NCI-H524 treated with DMSO at 0.1 percent for 48 hours (cell line): ENCODE measurements around the gene TGM2.

Experiments used
- DNase-seq: peaks from one replicate; lab custom pipeline; 2025; lab: John Stamatoyannopoulos, UW

TGM2 gene

DNA sequence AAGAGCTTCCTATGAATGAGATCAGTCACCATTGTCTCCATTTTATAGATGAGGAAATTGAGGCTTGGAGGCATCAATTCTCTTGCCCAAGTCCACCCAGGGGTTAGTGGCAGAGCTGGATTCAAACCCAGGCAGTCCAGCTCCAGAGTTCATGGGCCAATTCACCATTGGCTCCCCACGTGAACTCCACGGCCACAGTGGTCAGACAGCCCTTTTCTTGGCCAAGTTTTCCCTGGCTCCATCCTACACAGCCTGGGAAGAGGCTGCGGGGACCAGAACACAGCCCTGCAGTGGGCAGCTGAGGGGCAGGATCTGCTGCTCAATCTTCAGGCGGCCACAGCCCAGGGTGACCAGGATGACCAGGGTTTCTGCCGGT, 20.5 kb downstream of the TGM2 start:
- no peak for DNase-seq

DNA sequence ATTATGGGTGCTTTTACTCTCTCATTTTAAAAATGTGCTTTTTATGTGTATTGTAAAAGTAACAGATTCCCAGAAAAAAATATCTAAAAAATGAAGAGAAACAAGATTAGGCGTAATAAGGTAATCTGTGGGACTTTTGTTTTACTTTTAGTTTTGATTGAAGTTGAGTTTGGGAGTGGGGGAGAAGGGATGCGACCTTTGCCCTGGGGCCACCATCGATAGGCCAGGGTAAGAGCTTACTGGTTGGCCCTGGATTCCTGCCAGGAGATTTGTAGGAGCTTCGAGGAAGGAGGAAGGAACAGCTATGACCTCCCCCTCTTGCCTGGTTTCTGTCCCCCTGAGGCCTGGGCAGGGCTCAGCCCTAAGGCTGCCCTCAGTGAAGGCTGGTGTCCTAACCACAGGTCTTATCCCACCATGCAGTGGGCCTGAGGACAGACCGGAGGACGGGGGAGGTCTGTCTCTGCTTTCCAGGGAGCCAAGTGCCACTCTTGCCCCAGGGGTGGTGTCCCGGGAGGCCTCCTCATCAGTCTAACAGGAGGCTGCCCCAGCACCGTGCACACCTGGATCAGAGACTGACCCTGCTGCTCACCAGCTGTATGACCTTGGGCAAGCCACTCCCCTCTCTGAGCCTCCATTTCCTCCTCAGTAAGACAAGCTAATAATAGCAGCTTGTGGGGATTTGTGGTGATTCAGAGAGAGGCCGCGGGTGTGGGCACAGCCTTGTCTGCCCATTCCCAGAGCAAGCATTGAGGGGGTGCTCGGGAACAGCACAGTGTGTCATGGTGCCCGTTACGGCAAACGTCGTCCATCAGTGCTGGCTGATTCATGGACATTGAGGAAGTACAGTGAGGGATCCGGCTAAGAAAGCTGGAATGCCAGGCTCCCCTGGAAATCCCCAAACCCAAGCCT, 21.2 kb downstream of the TGM2 start:
- no peak for DNase-seq

DNA sequence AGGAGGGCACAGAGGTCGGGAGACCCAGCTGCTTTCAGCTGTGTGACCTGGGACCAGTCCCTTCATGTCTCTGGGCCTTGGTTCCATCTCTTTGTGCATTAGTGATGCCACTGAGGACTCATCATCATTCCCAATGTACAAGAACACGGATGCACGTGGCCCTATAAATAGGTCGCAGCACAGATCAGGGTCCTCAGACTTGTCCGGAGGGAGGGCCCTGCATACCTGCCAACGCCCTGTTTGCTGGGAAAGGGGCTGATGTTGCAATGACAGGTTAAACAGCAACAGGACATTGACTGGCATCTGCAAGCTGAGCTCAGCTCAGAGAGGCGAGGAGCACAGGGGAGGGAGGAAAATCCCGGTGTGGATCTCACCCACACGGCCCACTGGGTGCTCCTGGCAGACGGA, 21.8 kb downstream of the TGM2 start:
- no peak for DNase-seq

DNA sequence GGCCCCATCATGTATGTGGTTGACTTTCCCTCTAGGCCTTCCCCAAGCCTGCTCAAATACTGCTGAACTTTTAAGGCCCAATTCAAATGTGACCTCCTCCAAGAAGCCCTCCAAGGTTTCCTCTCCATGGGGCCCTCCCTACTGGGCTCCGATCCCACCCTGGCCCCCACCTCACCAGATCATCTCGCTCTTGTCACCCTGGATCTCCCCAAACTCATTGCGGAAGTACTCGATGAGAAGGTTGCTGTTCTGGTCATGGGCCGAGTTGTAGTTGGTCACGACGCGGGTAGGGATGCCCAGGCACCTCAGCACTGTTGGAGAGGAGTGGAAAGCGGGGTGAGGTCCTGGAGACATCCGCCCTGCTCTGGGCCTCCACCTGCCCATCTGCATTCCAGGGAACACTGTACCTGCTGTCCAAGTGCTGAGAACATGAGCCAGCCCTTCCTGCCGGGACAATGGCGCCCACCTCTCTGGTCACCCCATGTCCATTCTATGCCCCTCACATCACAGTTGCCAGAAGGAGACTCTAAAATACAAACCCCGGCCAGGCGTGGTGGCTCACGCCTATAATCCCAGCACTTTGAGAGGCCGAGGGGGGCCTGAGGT, 23.1 kb downstream of the TGM2 start:
- no peak for DNase-seq

DNA sequence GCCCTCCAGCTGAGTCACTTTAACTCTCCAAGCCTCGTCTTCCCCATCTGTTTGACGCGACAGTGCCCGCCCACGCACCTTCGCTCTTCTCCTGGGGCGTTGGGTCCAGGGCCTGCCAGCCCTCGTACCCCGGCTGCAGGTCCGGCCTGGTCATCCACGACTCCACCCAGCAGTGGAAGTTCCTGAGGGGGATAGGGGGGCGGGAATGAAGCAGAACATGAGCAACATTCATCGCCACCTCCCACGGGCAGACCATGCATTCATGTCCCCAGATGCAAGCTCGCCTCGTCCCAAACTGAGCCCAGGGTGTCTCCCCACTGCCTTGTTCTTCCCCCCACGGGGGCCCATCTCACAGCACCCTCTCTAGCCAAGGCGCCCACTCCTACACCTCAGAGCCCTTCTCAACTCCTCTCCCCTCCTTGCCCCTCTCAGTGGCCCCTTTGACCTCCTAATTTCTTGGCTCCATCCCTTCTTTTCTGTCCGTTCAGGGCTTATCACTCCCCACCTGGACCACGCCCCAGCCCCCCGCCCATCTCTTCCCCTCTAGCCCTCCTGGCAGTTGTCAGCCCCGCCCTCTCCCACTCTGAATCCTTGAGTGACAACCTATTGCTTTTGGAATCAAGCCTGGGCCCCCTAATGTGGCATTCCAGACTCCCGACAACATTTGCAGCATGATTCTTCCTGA, 23.7 kb downstream of the TGM2 start:
- DNase-seq = no peak

DNA sequence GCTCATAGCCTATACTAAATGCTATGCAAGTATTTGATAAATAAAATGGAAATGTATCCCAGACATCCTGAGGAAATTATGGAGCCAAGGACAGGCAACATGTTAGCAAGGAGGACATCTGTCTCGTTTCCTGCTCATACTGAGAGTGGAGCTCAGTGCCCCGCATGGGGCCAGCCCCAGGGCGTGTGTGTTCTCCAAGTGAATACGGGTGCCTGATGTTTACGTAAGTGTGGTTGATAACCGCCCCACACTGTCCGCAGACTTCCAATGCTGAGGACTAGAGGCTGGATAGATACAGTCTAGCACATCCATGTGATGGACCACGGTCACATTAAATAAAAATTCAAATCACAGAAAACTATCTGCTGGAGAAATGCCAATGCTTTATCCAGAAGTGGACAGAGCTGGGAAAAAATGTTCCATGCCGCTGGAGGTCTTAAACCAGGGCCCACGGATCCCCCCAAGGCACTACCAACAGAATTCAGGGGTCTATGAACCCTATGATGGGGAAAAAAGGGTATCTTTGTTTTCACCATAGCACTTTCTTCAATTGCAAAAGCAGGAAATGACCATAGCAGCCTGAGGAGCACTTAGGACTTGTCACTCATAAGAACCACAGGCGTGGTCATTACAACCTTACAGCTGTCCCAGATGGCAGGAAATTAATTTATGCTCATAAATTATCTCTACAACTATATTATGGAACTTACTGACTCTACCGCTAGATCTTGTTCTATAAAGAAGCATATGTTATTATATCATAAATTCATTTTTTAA, 24.9 kb downstream of the TGM2 start:
- DNase-seq = peak; percentile 30

DNA sequence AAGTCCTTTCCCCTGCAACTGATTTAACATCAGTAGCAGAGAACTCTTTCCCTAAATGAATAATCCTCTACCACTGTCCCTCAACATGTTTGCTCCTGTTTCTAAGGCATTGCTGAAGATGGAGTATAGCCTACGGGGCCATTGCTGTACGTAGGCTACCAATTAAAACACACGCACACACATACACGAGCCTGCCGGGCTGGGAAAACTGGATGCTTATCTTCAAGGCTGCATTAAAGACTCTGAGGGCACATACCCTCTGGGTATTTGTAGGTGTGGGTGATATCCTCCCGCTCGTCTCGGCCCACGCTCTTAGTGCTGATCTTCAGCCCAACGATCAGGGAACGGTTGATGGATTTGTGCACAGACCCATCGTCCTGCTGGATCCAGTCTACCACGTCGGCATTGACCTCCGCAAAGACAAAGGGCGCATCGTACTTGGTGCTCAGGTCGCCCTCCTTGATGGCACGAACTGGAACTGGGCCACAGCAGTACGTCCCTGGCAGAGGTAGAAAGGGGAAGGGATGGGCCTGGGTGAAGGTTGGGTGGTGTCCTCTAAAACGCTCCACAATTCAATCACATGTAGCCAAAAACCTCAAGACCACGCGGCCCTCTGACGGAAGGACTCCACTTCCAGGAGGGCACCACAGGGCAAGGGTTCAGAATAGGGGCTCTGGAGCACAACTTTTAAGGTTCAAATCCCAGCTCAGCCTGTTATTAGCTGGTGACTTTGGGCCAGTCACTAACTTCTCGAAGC, 25.7 kb downstream of the TGM2 start:
- DNase-seq = no peak

DNA sequence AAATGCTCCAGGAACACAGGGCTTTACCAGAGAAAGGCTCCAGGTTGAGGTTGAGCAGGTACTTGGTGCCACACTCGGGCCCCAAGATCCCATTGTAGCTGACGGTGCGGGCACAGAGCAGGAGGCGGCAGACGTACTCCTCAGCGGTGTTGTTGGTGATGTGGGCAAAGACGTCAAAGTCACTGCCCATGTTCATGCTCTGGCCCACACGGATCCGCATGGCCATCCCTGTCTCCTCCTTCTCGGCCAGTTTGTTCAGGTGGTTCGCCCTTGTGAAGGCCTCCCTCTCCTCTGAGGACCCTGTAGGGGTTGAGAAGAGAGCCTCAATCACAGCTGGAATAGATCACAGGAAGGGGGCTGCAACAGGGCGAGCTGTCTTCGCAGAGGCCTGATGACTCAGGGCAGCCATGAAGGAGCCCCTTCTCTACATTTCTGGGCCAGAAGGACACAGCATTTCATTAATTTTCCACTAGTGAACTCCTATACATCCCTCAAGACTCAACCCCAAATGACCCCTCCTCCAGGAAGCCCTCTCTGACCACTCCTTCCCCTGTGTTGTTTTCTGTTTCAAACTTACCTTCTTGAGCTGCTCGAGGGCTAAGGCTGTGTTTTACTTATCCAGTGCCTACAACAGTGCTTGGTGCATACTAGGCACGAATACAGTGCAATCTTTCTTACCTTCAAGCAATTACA, 26.8 kb downstream of the TGM2 start:
- no peak for DNase-seq

DNA sequence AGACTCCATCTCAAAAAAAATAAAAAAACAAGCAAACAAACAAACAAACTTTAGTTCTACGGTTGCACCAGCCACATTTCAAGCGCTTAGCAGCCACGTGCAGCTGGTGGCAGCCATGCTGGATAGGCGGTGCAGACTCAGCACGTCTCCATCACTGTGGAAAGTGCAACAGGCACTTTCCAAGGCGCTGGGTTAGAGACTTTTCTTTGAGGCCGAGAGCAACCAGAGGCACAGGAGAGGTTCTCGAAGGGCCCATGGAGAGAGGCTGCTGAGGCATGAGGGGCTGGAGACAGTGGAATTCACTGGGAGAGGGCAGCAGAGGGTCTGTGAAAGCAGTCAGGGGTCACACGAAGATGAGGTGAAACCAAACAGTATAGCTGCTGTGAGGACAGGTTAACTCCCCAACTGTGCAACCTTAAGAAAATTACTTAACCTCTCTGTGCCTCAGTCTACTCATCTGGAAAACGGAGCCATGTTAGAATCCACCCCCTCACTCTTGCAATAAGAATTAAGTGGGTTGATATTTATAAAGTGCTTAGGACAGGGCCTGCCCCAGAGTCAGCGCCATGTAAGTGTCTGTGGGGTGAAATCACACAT, 27.5 kb downstream of the TGM2 start:
- no peak for DNase-seq

DNA sequence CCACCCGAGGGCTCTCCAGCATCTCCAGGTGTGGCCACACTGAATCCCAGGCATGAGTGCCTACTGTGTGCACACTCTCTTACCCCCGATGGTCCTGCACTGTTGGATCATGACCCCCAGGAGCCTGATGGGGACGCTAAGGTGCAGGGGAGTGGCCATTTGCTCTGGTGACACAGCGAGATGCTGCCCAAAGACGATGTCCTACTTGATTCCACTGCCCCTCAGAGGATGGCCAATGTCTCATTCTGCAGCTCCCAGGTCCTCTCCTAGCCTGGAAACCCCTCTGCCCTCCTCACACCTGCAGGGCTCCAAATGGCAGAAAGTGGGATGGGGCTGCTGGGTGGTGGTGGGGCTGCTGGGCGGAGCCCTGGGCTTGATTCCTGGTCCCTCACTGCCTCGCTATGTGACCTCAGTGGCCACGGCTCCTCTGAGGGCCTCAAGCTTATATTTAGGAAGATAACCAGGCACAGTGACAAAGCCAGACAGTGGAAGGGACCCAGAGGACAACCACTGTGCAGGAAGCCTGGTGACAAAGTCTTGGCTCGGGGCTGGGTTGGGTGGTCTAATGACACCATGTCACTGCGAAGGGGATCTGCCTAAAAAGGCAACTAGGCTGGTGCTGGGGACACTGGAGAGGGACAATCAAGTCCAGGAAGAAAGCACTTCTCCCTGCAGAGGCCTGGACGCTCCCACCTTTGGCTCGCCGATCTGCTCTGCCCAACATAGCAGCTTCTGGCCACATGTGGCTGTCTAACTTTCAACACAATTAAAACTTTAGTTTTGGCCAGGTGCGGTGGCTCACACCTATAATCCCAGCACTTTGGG, 28.4 kb downstream of the TGM2 start:
- no peak for DNase-seq

DNA sequence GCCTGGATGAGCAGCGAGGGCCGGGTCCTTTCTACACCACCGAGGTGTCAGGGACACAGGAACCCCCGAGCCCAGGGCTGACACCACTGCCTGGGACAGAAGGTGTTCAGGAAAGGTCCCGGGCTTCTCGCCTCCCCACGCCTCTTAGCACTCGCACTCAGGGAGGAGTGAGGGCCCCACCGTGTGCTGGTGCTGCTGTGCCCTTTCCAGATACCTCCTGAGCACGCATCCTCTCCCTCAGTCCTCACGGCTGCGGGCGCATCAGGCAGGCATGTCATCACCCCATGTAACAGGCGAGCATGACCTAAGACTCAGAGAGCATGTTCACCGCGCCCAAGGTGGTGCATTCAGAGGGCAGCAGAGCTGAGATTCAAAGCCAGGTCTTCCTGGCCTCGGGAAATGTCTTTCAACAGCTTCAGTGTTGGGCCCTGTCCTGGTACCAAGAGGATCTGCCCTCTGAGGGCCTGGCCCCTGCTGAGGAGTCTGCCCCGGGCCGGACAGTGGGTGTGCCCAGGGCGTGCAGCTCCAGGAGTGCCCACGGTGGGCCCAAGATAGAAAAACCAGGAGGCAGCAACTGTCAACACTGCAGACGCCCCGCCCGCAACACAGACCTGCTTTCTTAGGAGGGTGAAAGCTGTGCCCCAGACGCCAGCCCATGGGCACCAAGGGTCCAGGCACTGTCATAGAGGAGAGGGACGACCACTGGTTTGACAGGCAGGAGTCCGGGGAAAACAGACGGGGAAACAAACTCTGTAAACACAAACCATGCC, 29.2 kb downstream of the TGM2 start:
- DNase-seq = no peak

DNA sequence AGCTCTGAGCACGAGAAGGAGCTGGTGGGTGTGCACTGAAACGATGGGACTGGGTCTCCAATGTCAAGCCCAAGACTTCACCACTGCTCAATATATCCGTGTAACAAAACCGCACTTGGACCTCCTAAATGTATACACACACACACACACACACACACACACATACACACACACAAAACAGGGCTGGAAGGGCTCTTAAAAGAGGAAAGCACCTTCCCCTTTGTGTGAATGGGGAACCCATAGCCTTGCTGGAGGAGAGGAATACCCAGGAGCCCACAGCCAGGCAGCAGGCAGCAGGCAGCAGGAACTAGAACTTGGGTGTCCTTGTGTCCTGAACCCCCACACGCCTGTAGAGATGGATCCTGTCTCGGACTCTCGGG, 29.8 kb downstream of the TGM2 start:
- no peak for DNase-seq

DNA sequence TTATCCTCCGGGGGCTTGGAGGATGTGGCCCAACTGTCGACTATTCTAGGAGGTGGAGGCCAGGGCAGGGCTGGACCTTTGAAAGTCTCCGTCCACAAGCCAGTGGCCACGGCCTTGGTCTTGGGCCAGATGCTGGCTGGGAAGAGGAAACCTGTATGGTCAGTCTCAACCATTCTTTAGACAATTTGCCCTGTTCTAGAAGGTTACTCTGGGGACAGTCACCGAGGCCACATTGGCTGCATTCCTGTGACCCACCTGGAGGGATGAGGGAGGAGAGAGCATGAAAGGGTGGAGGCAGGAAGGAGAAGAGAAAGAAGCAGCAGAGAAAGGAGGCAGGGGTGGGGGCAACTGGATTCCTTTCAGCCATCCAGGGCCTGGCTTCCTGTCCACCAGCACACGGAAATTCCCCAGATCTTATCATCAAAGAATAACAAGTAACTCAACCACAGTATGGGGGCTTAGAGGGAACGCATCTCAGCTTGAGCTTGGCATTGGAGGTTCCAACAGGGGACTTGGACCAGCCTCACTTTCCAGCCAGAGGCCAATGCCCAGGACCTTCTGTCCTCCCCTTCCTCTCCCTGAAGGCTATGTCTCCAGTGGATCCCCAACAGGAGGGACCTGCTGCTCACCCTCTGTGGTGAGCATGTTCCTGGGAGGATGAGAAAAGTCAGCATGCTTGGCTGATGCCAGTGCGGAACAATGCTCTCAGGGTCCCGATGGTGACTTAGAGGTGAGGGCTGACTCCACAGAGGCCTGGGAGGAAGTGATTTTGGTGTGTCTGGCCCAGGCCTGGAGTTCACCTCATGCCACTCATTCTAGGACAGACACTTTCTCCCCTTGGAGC, 30.4 kb downstream of the TGM2 start:
- DNase-seq = no peak

DNA sequence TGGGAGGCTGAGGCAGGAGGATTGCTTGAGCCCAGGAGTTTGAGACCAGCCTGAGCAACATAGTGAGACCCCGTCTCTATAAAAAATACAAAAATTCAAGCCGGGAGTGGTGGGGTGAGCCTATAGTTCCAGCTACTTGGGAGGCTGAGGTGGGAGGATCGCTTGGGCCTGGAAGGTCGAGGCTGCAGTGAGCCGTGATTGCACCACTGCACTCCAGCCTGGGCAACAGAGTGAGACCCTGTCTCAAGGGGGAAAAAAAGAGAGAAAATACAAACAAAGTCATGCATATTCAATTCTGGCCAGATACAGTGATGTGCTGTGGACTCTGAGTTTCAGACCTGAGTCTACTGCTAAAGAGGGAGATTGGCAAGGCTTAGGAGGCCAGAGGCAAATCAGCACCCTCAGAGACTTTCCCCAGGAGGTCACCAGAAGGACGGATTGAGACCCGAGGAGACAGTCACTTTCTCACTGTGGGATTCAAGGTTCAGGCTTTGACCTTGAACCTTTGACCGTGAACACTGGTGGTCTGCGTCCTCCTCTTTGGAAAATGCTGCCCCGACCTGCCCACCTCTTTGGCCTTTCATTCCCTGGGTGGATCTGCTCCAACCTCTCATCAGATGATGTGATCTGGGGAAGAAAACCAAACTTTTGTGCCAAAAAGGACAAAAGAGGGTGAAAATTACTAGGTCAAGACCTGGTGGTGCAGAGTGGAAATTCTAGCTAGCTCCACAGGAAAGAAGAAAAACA, 31.2 kb downstream of the TGM2 start:
- no peak for DNase-seq

DNA sequence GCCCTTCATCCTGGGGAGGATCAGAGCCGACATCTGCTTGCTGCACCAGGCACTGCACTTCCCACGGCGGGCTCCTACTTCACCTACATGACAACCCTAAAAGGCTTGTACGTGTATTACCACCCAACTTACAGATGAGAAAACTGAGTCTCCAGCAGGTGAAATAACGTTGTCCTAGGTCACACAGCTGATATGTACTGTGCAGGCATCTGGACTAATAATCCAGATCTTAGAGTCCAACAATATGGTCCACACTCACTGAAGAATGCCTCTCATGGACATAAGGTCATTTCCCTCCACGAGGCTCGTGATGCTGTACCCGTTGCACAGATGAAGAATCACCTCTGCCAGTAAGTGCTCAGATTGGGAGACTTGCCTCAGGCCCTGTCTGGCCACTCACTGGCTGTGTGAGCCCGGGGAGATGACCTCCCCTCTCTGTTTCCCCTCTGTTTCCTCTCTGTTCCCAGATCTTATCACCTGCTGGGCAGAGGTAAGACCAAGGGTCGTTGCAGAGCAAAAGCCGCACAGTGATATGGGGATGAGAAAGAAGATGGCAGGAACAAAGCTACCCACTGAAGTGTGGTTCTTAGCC, 32.1 kb downstream of the TGM2 start:
- DNase-seq = no peak

DNA sequence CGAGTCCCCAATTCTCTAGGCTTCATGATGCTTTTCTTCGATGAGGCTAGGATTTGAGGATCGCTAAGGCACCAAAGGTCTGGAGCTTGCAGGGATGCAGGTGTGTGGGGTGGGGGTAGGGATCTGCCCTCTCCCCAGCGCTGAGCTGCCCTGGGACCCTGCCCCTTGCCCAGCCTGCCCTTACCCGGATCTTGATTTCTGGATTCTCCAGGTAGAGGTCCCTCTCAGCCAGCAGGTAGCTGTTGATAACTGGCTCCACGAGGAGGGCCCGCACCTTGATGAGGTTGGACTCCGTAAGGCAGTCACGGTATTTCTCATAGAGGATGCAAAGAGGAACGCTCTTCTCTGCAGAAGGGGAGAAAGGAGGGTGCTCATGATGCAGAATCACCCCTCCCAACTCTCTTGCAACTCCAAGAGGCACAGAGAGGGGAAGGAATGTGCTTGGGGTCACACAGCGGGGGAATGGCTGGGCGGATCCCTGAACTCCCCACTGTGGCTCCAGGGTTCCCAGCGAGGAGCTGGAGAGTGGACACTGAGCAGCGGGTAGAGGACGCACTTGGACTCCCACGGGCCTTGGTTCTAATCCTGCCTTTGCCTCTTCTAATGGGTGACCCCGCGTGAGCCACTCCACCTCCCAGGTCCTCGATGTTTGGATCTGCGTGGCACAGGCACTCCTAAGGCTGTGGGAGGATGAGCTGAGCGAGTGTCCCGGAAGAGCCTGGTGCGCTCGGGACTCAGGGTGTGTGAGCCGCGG, 32.7 kb downstream of the TGM2 start:
- no peak for DNase-seq
